ENCODE measurements around the gene ZNF77. TPM values are rescaled to one million over a fixed set of nuclear protein-coding genes. Genes with fewer than 3 reads are reported as not detected.
"Not testable (repeated sequence)": the region's sequence is repeated elsewhere in the genome, so short reads cannot be mapped to it uniquely, and the experiment has no call there.

Gene ZNF77
- total RNA-seq, 1 experiment from 2014 or later: 5.1 TPM

DNA sequence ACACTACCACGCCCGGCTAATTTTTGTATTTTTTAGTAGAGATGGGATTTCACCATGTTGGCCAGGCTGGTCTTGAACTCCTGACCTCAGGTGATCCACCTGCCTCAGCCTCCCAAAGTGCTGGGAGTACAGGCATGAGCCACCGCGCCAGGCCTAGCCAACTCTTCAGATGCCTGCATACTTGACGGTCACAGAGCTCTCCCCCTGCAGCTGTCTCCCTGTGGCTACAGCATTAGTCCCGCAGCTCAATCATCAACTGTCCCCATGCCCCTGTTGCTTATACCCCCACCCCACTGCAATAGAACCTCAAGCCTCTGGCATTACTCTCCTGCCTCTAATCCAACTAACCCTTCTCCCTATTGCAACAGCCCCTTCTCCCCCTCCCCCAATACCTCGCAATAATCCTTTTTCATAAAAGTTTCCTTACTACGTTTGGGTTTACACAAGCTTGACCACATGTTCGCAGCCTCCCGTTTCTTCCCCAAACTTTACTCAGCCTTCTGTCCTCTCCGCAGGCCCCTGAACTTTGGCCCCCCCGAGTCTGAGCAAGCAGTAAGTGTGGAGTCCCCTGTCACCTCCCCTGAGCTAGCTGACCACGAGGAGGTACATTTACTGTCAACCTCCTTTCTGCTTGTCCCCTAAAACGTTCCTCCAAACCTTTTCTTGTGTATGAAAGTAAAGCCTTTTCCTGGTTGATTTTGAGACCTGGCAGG lies 1.7 kb downstream of the ZNF77 start:
- no peak overlapping the region for H3K27ac ChIP-seq (ENCODE audit: low read length)
- intact Hi-C loops (cut with micrococcal nuclease): no loop called here
- CTCF ChIA-PET: interaction anchor here (1.8 kb wide), 1 partner anchor 55 kb away, joined by 3 read pairs; no protein-coding TSS in a partner anchor

DNA sequence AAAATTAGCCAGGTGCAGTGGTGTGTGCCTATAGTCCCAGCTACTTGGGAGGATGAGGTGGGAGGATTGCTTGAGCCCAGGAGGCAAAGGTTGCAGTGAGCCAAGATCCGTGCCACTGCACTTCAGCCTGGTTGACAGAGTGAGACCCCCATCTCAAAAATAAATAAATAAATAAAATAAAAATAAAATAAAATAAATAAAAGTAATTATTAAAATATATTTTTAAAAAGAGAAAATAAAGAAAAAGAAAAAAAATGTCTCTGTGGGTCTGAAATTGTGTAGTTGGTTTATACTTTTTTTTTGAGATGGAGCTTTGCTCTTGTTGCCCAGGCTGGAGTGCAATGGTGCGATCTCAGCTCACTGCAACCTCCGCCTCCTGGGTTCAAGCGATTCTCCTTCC lies 8.9 kb downstream of the ZNF77 start:
- H2AFZ ChIP-seq (ENCODE audit: low read length); BruUV-seq (replicated peaks); H3K9me2 ChIP-seq (replicated peaks; ENCODE audit: low read length); CTCF ChIA-PET; DNase-seq; H3K9ac ChIP-seq (ENCODE audit: low read length); H4K20me1 ChIP-seq (ENCODE audit: low read length); ATAC-seq; H3K4me3 ChIP-seq (ENCODE audit: low read length); H3F3A ChIP-seq (ENCODE audit: low read length, unreplicated experiment); H3K79me2 ChIP-seq (ENCODE audit: low read length); H3K27ac ChIP-seq (ENCODE audit: low read length); POLR2A ChIA-PET (ENCODE audit: unreplicated experiment); intact Hi-C loops (cut with micrococcal nuclease); H3K27me3 ChIP-seq (ENCODE audit: low read length); H3K4me1 ChIP-seq (ENCODE audit: insufficient read depth, low read length); H3K4me2 ChIP-seq (ENCODE audit: low read length): not testable (repeated sequence)
- peaks cover 46% of the 10 kb centered on the region for H3K36me3 ChIP-seq (ENCODE audit: low read depth, low read length)
- peaks cover 18% of the 10 kb centered on the region for H3K9me3 ChIP-seq (ENCODE audit: low read length)

More for the DNA sequence above, 1.7 kb downstream of the ZNF77 start:
- H3K9me2 ChIP-seq (replicated peaks; ENCODE audit: low read length): no peaks in the 10 kb centered on the region
- no peaks in the 10 kb centered on the region for H3K9me3 ChIP-seq (ENCODE audit: low read length)
- no peak overlapping the region for H3K9ac ChIP-seq (ENCODE audit: low read length)
- no peak for DNase-seq
- H3K27me3 ChIP-seq (ENCODE audit: low read length): no peaks in the 10 kb centered on the region
- peaks cover 4% of the 10 kb centered on the region for H3K36me3 ChIP-seq (ENCODE audit: low read depth, low read length)
- POLR2A ChIA-PET (ENCODE audit: unreplicated experiment): no interaction called here
- H2AFZ ChIP-seq (ENCODE audit: low read length): no peak overlapping the region
- no peak for ATAC-seq
- H3F3A ChIP-seq (ENCODE audit: low read length, unreplicated experiment): no peaks in the 10 kb centered on the region
- TF ChIP-seq EZH2phosphoT487 (IDR thresholded peaks at IDR 0.05; ENCODE audit: borderline replicate concordance, low read length) (no peak), EZH2 (IDR thresholded peaks at IDR 0.05; ENCODE audit: low read length, unreplicated experiment) (no peak)
- H3K4me1 ChIP-seq (ENCODE audit: insufficient read depth, low read length): 0 out of 2 replicates have a peak, but pooled peaks cover 4% of the 10 kb centered on the region
- no TSS peak for BruUV-seq (replicated peaks)
- peaks cover 18% of the 10 kb centered on the region for H3K79me2 ChIP-seq (ENCODE audit: low read length)
- H3K4me3 ChIP-seq (ENCODE audit: low read length): no peak overlapping the region
- H3K4me2 ChIP-seq (ENCODE audit: low read length): no peak overlapping the region; the same call in 1 of the 2 replicates
- H4K20me1 ChIP-seq (ENCODE audit: low read length): no peaks in the 10 kb centered on the region

DNA sequence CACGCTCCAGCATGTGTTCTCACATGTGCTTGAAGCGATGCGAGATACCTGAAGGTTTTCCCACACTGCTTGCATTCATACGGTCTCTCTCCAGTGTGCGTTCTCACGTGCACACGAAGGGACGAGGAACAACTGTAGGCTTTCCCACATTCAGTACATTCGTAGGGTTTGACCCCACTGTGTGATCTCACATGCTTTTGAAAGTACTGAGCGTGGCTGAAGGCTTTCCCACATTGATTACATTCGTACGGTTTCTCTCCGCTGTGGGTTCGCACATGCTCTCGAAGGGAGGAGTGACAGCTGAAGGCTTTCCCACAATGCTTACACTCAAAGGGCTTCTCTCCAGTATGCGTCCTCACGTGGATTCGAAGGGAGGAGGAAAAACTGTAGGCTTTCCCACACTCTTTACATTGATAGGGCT lies 11.3 kb downstream of the ZNF77 start:
- no peaks in the 10 kb centered on the region for H4K20me1 ChIP-seq (ENCODE audit: low read length)
- no peaks in the 10 kb centered on the region for H3K27me3 ChIP-seq (ENCODE audit: low read length)
- H2AFZ ChIP-seq (ENCODE audit: low read length): no peak overlapping the region
- TF ChIP-seq EZH2phosphoT487 (IDR thresholded peaks at IDR 0.05; ENCODE audit: borderline replicate concordance, low read length) (no peak), EZH2 (IDR thresholded peaks at IDR 0.05; ENCODE audit: low read length, unreplicated experiment) (no peak)
- TF ChIP-seq, protein P1, sequence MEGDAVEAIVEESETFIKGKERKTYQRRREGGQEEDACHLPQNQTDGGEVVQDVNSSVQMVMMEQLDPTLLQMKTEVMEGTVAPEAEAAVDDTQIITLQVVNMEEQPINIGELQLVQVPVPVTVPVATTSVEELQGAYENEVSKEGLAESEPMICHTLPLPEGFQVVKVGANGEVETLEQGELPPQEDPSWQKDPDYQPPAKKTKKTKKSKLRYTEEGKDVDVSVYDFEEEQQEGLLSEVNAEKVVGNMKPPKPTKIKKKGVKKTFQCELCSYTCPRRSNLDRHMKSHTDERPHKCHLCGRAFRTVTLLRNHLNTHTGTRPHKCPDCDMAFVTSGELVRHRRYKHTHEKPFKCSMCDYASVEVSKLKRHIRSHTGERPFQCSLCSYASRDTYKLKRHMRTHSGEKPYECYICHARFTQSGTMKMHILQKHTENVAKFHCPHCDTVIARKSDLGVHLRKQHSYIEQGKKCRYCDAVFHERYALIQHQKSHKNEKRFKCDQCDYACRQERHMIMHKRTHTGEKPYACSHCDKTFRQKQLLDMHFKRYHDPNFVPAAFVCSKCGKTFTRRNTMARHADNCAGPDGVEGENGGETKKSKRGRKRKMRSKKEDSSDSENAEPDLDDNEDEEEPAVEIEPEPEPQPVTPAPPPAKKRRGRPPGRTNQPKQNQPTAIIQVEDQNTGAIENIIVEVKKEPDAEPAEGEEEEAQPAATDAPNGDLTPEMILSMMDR (conservative IDR thresholded peaks at IDR 0.05; ENCODE audit: low read depth, low read length): no peak
- H3K4me2 ChIP-seq (ENCODE audit: low read length): no peak overlapping the region
- DNase-seq (no peak), ATAC-seq (no peak)
- POLR2A ChIA-PET (ENCODE audit: unreplicated experiment): no interaction called here
- CTCF ChIA-PET: no interaction called here
- intact Hi-C loops (cut with micrococcal nuclease): no loop called here
- no peaks in the 10 kb centered on the region for H3K9me2 ChIP-seq (replicated peaks; ENCODE audit: low read length)
- no peaks in the 10 kb centered on the region for H3K79me2 ChIP-seq (ENCODE audit: low read length)
- H3F3A ChIP-seq (ENCODE audit: low read length, unreplicated experiment): no peaks in the 10 kb centered on the region
- H3K9me3 ChIP-seq (ENCODE audit: low read length): peaks cover 18% of the 10 kb centered on the region
- BruUV-seq (replicated peaks): no TSS peak
- peaks cover 46% of the 10 kb centered on the region for H3K36me3 ChIP-seq (ENCODE audit: low read depth, low read length)
- H3K9ac ChIP-seq (ENCODE audit: low read length): no peak overlapping the region
- H3K27ac ChIP-seq (ENCODE audit: low read length): no peak overlapping the region
- H3K4me1 ChIP-seq (ENCODE audit: insufficient read depth, low read length): no peaks in the 10 kb centered on the region
- no peak overlapping the region; the same call in 1 of the 2 replicates for H3K4me3 ChIP-seq (ENCODE audit: low read length)
